Ectodermal cell (in vitro differentiated cells): ENCODE results near the gene JARID2.
"Not testable (repeated sequence)": the region's sequence is repeated elsewhere in the genome, so short reads cannot be mapped to it uniquely, and the experiment has no call there.

Source experiments
- H3K27ac ChIP-seq: 2 replicates; pipeline ENCODE4 v1.7.0; 2013; ENCODE audit warnings: mild to moderate bottlenecking, low read depth, low read length; ENCODE audit not compliant: insufficient read depth, poor library complexity, severe bottlenecking
- H3K27me3 ChIP-seq: 2 replicates; pipeline ENCODE4 v1.7.0; 2013; ENCODE audit warnings: mild to moderate bottlenecking, low read length; ENCODE audit not compliant: insufficient read depth, control insufficient read depth, poor library complexity, severe bottlenecking
- H3K36me3 ChIP-seq: one replicate; pipeline ENCODE4 v1.7.0; 2013; ENCODE audit warnings: low read length; ENCODE audit not compliant: control insufficient read depth, insufficient read depth
- H3K4me1 ChIP-seq: one replicate; pipeline ENCODE4 v1.7.0; 2013; ENCODE audit warnings: low read length; ENCODE audit not compliant: control insufficient read depth, insufficient read depth
- H3K4me3 ChIP-seq: 2 replicates; pipeline ENCODE4 v1.7.0; 2013; ENCODE audit warnings: low read depth, low read length, control low read depth; ENCODE audit not compliant: insufficient read depth
- H3K9me3 ChIP-seq: 2 replicates; pipeline ENCODE4 v1.7.0; 2013; ENCODE audit warnings: mild to moderate bottlenecking, low read length, moderate library complexity; ENCODE audit not compliant: control insufficient read depth
- WGBS, 2 experiments: methylation state at CpG; one replicate each; pipeline ENCODE4 v1.1.7; 2013; ENCODE audit warnings: missing lambda C conversion rate in 2 of 2; 5-methylcytosine and 5-hydroxymethylcytosine counted together

Gene JARID2

GRCh38 chr6:15412767-15413166 is 166.9 kb downstream of the JARID2 start:
- Histone ChIP-seq H3K4me1 (peaks cover 20% of the 10 kb centered on the region), H3K4me3 (no peak overlapping the region), H3K9me3 (no peaks in the 10 kb centered on the region), H3K36me3 (no peaks in the 10 kb centered on the region), H3K27ac (no peak overlapping the region), H3K27me3 (no peaks in the 10 kb centered on the region)
- WGBS, 2 experiments: 92% methylated on average over 8 to 9 of the region's 9 CpGs

DNA sequence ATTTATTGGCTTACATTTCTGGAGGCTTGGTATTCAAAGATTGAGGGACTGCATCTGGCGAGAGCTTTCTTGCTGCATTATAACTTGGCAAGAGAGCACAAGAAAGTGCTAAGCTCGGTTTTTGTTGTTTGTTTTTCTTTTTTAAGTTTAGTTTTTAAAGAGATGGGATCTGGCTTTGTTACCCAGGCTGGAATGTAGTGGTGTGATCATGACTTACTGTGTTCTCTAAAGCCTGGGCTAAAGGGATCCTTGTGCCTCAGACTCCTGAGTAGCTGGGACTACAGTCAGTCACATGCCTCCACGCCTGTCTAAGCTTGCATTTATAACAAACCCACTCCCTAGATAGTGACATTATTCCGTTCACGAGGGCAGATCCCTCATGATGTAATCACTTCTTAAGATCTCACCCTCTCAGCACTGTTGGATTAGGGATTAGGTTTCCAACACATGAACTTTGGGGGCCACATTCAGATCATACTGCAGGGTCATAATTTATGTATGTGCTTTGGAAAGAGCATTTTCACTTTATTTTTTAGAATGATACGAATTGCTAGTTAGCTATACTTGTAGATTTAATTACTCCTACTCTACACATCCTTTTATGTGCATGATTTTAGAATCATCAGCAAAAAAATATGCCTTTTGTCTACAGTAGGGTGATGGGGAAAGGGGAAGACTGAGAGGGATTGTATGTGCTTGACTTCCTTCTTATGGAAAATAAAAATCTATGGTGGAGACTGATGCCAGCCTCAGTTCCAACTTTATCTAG is 167.8 kb downstream of the JARID2 start:
- Histone ChIP-seq H3K4me1 (peaks cover 20% of the 10 kb centered on the region), H3K9me3 (no peaks in the 10 kb centered on the region), H3K36me3 (no peaks in the 10 kb centered on the region), H3K4me3 (no peak overlapping the region), H3K27me3 (no peaks in the 10 kb centered on the region), H3K27ac (no peak overlapping the region)
- WGBS, 2 experiments: 86 to 88% methylated on average over 5 to 6 of the region's 6 CpGs

- Histone ChIP-seq H3K27me3 (no peaks in the 10 kb centered on the region), H3K36me3 (no peaks in the 10 kb centered on the region), H3K4me1 (peaks cover 20% of the 10 kb centered on the region), H3K4me3 (no peak overlapping the region), H3K27ac (no peak overlapping the region), H3K9me3 (no peaks in the 10 kb centered on the region)
- WGBS, 2 experiments: 0 to 42% methylated on average over 1 to 2 of the region's 2 CpGs
Observed at GRCh38 chr6:15414235-15414612, 168.4 kb downstream of the JARID2 start.

- H3K36me3 ChIP-seq: not testable (repeated sequence)
Observed at GRCh38 chr6:15415622-15416021, 169.8 kb downstream of the JARID2 start.

GRCh38 chr6:15416932-15417509 is 171.2 kb downstream of the JARID2 start:
- WGBS, 2 experiments: 95 to 97% methylated on average over 6 of the region's 6 CpGs
- Histone ChIP-seq H3K4me1 (peaks cover 16% of the 10 kb centered on the region), H3K9me3 (no peaks in the 10 kb centered on the region), H3K27ac (no peak overlapping the region), H3K36me3 (no peaks in the 10 kb centered on the region), H3K27me3 (no peaks in the 10 kb centered on the region), H3K4me3 (no peak overlapping the region)

More at GRCh38 chr6:15415622-15416021, 169.8 kb downstream of the JARID2 start:
- H3K9me3 ChIP-seq, H3K4me3 ChIP-seq, H3K27ac ChIP-seq, H3K27me3 ChIP-seq: not testable (repeated sequence)
- WGBS, 2 experiments: 93 to 97% methylated on average over 12 to 22 of the region's 30 CpGs
- H3K4me1 ChIP-seq: peaks cover 16% of the 10 kb centered on the region

GRCh38 chr6:15417811-15418210 is 171.9 kb downstream of the JARID2 start:
- H3K4me1 ChIP-seq: peaks cover 16% of the 10 kb centered on the region
- no peaks in the 10 kb centered on the region for H3K36me3 ChIP-seq
- WGBS, 2 experiments: 85 to 88% methylated on average over 4 to 5 of the region's 5 CpGs
- no peaks in the 10 kb centered on the region for H3K27me3 ChIP-seq
- H3K27ac ChIP-seq: no peak overlapping the region
- H3K4me3 ChIP-seq: no peak overlapping the region
- no peaks in the 10 kb centered on the region for H3K9me3 ChIP-seq

DNA sequence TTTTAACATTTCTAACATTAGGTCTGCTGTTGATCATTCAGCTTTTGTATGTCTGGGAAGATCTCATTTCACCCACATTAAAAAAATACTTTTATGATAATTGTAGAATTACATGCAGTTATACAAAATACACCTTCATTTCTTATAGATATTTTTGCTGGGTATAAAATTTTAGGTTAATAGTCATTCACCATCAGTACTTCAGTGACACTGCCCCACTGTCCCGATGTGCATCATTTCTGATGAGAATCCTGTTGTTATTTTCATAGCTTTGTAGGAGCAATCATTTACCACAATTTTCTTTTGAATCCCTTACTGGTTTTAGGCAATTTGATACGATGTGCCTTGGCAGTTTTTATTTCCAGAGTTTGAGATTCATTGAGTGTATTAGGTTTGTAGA is 173.6 kb downstream of the JARID2 start:
- no peak overlapping the region for H3K4me3 ChIP-seq
- no peaks in the 10 kb centered on the region for H3K27me3 ChIP-seq
- no peaks in the 10 kb centered on the region for H3K36me3 ChIP-seq
- H3K9me3 ChIP-seq: no peaks in the 10 kb centered on the region
- no peak overlapping the region for H3K27ac ChIP-seq
- peaks cover under 1% of the 10 kb centered on the region for H3K4me1 ChIP-seq
- 100% methylated on average over 1 to 2 of the region's 2 CpGs for WGBS, 2 experiments

GRCh38 chr6:15420959-15421438 is 175.1 kb downstream of the JARID2 start:
- 75 to 88% methylated on average over 9 to 10 of the region's 10 CpGs for WGBS, 2 experiments

DNA sequence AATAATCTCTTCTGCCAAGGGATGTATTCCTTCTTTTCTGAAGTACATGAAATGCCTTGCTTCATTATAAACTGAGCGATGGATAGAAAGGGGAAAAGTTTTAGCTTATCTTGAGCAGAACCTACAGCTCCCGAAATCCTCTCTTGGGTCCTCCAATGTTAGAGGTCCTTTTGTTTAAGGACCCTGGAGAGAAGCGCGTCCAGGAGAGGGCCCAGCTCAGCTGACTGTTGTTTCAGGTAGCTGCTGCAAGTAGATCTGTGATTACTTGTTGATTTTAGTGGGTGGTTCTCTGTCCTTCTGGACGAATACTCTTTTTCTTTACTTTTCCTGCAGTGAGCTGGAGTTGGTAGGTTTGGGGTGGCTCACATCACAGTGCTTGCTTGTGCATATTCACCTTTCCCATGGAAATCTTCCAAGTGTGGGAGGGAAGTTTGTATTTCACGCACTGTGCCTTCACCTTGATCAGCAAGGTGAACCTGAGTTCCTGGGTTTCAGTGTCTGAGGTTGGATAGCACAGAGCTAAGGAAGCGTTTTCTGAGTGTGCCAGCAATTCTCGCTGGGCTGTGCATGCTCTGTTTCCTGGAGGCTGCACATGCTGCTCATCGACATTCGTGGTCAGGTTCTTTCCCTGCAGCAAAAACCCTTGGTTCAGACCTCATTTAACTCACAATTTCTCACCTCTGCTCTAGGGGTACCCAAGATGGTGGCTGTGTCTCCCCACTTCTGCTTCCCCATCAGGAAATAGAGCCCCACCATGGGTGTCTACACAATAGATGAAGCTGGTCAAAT is 176.3 kb downstream of the JARID2 start:
- 92 to 97% methylated on average over 10 of the region's 10 CpGs for WGBS, 2 experiments
- no peak overlapping the region for H3K27ac ChIP-seq
- H3K36me3 ChIP-seq: no peaks in the 10 kb centered on the region
- no peaks in the 10 kb centered on the region for H3K27me3 ChIP-seq
- no peaks in the 10 kb centered on the region for H3K9me3 ChIP-seq
- H3K4me1 ChIP-seq: peaks cover 16% of the 10 kb centered on the region
- H3K4me3 ChIP-seq: no peak overlapping the region

More at GRCh38 chr6:15420959-15421438, 175.1 kb downstream of the JARID2 start:
- Histone ChIP-seq H3K27ac (no peak overlapping the region), H3K9me3 (no peaks in the 10 kb centered on the region), H3K4me1 (peaks cover 5% of the 10 kb centered on the region), H3K4me3 (no peak overlapping the region), H3K27me3 (no peaks in the 10 kb centered on the region), H3K36me3 (no peaks in the 10 kb centered on the region)
